ENCODE results near the gene ARHGEF19. TPM values are rescaled to one million over a fixed set of nuclear protein-coding genes. Genes with fewer than 3 reads are reported as not detected.

Gene ARHGEF19
- polyA plus RNA-seq, 1 experiment: 6.7 TPM

DNA sequence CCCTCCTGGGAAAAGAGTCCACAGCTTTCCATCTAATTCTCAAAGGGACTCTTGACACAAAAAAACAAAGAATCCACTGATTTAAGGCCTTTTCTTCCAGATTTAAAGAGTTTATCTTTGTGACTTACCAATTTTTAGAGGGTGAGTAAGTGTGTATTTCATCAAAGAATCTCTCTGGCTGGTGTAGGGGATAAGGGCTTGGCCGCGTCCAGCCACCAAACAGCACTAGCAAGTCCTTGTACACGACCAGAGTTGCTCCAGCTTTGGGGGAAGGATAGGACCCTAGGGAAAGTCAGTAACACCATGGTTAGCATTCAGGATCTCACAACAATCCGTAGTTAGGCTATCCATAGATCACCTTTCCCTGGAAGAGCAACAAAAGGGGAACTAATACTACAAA lies 44.0 kb upstream of the ARHGEF19 start:
- no peak for TF ChIP-seq CTCF (IDR thresholded peaks at IDR 0.05; ENCODE audit: low read depth, low read length)
- Histone ChIP-seq H3K27ac (ENCODE audit: low read depth, low read length) (no peak overlapping the region), H3K9me3 (ENCODE audit: control insufficient read depth, insufficient read depth, low read length) (no peaks in the 10 kb centered on the region), H3K4me3 (ENCODE audit: low read depth, low read length) (no peak overlapping the region), H3K27me3 (ENCODE audit: control insufficient read depth, insufficient read depth, low read length) (no peaks in the 10 kb centered on the region)
- CTCF ChIA-PET: no interaction called here
- DNase-seq (ENCODE audit: low read depth, low spot score): no peak
- POLR2A ChIA-PET: no interaction called here

- POLR2A ChIA-PET: no interaction called here
- H3K9me3 ChIP-seq (ENCODE audit: control insufficient read depth, insufficient read depth, low read length): no peaks in the 10 kb centered on the region
- no peaks in the 10 kb centered on the region for H3K27me3 ChIP-seq (ENCODE audit: control insufficient read depth, insufficient read depth, low read length)
- no peak overlapping the region for H3K4me3 ChIP-seq (ENCODE audit: low read depth, low read length)
- DNase-seq (ENCODE audit: low read depth, low spot score): no peak
- no peak overlapping the region for H3K27ac ChIP-seq (ENCODE audit: low read depth, low read length)
- no peak for TF ChIP-seq CTCF (IDR thresholded peaks at IDR 0.05; ENCODE audit: low read depth, low read length)
- CTCF ChIA-PET: interaction anchor here (1.6 to 2.0 kb wide), 2 partner anchors 10 to 172 kb away, joined by 7 read pairs; no protein-coding TSS in a partner anchor
Observed at GRCh38 chr1:16254263-16254928, 41.9 kb upstream of the ARHGEF19 start.

DNA sequence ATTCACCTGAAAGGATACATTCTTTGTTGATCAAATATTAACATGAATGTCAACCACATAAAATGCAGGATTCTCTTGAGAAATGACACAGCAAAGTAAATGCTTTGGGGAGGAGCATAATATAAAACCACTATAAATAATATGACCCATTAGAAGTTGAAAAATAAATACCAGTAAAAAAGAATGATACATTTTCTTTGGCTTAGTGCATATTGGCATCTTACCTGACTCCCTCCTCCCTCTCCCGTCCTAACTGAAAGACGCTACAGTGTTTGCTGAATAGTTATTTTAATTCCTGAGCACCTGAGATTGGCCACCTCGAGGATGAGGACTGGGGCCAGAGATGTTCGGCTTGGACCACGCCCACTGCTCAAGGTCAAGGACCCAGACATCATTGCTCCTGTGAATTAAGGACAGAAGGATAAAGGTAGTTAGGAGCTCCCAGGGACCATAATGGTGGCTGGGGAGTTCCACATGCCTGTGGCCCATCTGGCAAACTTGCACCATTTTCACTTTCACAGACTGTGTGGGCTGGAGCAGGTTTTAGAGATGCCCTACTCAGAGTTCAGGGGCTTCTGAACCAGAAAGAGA lies 41.0 kb upstream of the ARHGEF19 start:
- Histone ChIP-seq H3K4me3 (ENCODE audit: low read depth, low read length) (no peak overlapping the region), H3K27ac (ENCODE audit: low read depth, low read length) (no peak overlapping the region), H3K9me3 (ENCODE audit: control insufficient read depth, insufficient read depth, low read length) (no peaks in the 10 kb centered on the region), H3K27me3 (ENCODE audit: control insufficient read depth, insufficient read depth, low read length) (no peaks in the 10 kb centered on the region)
- no peak for TF ChIP-seq CTCF (IDR thresholded peaks at IDR 0.05; ENCODE audit: low read depth, low read length)
- CTCF ChIA-PET: interaction anchor here (1.6 to 2.0 kb wide), 2 partner anchors 9 to 171 kb away, joined by 7 read pairs; no protein-coding TSS in a partner anchor
- POLR2A ChIA-PET: no interaction called here
- DNase-seq (ENCODE audit: low read depth, low spot score): no peak

DNA sequence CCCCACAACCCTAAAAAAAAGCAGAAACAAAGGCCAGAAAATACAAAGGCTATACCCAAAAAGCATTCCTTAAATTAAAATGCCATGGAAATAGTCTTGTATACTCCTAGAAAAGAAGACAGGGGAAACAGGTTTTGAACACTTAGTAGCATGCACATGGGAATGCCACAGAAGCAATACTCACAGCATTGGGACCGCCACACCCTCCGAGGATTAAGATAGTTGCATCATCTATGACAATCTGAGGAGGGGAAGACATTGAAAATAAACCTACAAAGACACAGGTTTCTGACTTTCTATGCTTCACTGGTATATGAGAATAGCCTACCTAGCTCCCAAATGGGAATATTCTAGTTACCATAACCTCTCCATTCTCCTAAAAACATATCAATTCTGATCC lies 40.5 kb upstream of the ARHGEF19 start:
- POLR2A ChIA-PET: no interaction called here

More for the DNA sequence above, 40.5 kb upstream of the ARHGEF19 start:
- no peak overlapping the region for H3K4me3 ChIP-seq (ENCODE audit: low read depth, low read length)
- no peak for DNase-seq (ENCODE audit: low read depth, low spot score)
- no peak overlapping the region for H3K27ac ChIP-seq (ENCODE audit: low read depth, low read length)
- no peaks in the 10 kb centered on the region for H3K27me3 ChIP-seq (ENCODE audit: control insufficient read depth, insufficient read depth, low read length)
- no peak for TF ChIP-seq CTCF (IDR thresholded peaks at IDR 0.05; ENCODE audit: low read depth, low read length)
- CTCF ChIA-PET: interaction anchor here (0.6 kb wide), 1 partner anchor 15 kb away, joined by 3 read pairs; no protein-coding TSS in a partner anchor
- H3K9me3 ChIP-seq (ENCODE audit: control insufficient read depth, insufficient read depth, low read length): no peaks in the 10 kb centered on the region
